Neural cell (in vitro differentiated cells): ENCODE results near the gene MMP24.

ENCODE experiments used
- EP300 ChIP-seq: fragments of 450-650 bp; conservative IDR thresholded peaks from 2 replicates; pipeline ENCODE4 v1.6.1; 2014; ENCODE audit warnings: antibody characterized with exemption, mild to moderate bottlenecking, moderate library complexity; ENCODE audit not compliant: poor library complexity, severe bottlenecking
- MXI1 ChIP-seq: fragments of 450-650 bp; conservative IDR thresholded peaks from 2 replicates; pipeline ENCODE4 v1.6.1; 2014; ENCODE audit warnings: antibody characterized with exemption, mild to moderate bottlenecking; ENCODE audit not compliant: poor library complexity, severe bottlenecking
- TF ChIP-seq, protein P1 (sequence below): fragments of 450-650 bp; IDR thresholded peaks from 2 replicates; pipeline ENCODE4 v1.5.1; 2014; ENCODE audit warnings: antibody characterized with exemption, mild to moderate bottlenecking, moderate library complexity; ENCODE audit not compliant: poor library complexity, severe bottlenecking

DNA sequence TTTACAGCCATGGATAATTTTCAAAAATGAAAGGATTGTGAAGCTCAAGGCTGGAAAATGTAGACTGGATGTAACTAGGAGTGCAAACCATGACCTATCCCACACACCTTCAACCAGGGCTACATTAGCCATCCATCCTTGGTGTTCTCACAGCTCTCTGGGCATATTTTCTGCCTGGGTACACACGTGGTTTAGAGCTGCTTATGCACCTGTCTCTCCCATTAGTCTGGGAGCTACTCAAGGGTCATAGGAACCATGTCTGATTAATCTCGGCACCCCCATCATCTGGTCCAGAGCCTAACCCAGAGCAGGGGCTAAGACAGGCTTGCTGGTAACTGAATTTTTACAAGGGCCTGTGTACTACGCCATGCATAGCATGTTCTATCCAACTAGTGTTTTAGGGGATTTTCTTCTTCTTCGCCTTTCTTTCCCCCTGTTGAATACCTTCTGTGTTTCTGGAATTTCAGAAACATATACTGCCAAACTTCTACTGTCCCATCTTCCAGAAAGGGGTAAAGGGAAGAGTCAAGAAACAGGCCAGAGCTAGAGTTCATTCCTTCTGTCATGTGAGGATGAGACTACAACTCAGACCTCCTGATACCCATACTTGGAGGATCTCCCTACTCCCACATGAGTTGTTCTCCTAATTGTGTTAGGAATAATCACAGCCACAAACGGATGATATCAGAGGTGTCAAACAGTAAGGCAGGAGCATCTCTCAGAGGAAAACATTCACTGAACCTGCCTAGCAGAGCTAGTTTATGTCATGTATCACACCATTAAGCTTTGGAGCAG lies 91.1 kb downstream of the MMP24 start:
- TF ChIP-seq, protein P1, sequence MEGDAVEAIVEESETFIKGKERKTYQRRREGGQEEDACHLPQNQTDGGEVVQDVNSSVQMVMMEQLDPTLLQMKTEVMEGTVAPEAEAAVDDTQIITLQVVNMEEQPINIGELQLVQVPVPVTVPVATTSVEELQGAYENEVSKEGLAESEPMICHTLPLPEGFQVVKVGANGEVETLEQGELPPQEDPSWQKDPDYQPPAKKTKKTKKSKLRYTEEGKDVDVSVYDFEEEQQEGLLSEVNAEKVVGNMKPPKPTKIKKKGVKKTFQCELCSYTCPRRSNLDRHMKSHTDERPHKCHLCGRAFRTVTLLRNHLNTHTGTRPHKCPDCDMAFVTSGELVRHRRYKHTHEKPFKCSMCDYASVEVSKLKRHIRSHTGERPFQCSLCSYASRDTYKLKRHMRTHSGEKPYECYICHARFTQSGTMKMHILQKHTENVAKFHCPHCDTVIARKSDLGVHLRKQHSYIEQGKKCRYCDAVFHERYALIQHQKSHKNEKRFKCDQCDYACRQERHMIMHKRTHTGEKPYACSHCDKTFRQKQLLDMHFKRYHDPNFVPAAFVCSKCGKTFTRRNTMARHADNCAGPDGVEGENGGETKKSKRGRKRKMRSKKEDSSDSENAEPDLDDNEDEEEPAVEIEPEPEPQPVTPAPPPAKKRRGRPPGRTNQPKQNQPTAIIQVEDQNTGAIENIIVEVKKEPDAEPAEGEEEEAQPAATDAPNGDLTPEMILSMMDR = no peak
- TF ChIP-seq MXI1 = no peak
- no peak for TF ChIP-seq EP300
